Activated T-cell treated with anti-CD3 and anti-CD28 coated beads for 48 hours (primary cell): ENCODE measurements around the gene CD44.

Source experiments
- DNase-seq: peaks from one replicate; pipeline ENCODE4 v3.0.0-alpha.2; 2020; ENCODE audit warnings: low read depth

CD44 gene

GRCh38 chr11:35177370-35177769, 38.4 kb downstream of the CD44 start:
- DNase-seq, result no peak

GRCh38 chr11:35178067-35178805, 39.3 kb downstream of the CD44 start:
- DNase-seq, result no peak

DNA sequence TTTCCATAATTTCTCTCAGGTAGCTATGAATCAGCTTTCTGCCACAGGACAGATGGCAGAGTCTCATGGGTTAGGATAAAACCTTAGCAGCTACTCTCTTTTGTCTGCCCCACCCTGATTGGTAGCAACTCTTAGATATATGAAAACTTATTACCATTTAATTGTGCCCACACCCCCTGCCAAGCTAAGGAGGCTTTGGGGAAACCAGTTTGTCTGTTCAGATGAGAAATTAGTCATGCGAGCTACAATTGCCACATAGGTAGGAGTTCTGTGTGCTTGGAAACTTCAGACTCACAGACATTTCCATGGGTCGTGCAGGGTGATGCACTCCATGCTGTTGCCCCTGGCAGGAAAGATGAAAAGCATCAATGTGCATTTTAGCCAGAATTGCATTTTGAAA, 39.9 kb downstream of the CD44 start:
- DNase-seq, result no peak

GRCh38 chr11:35179466-35180135, 40.6 kb downstream of the CD44 start:
- no peak for DNase-seq

GRCh38 chr11:35180317-35181233, 41.6 kb downstream of the CD44 start:
- no peak for DNase-seq

DNA sequence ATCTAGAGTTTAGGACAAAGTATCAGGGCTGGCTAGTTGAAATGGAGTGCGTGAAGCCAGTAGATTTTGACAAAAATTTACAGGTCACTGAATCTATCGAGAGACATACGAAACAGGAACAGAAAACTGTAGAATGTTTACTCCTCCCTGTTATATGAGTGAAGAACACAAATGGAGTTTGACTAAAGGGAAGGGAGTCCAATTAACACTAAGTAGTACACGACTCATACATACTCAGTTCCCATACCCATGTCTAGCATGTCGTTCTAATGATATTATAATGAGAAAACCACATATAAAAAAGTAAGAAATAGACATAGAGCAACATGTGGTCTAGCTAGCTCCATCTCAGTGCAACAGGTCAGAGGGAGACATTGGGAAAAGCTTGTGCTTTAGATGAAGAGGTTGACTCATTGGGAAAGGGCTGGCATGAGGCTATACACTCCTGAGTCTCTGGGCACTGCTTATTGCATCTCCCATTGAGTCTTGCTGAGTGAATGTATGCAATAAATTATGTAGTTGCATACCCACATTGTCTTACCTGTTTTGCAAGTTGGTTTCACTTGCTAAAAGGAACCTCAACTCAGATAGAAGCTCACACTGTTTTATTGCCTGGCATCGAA, 43.5 kb downstream of the CD44 start:
- DNase-seq, result no peak

DNA sequence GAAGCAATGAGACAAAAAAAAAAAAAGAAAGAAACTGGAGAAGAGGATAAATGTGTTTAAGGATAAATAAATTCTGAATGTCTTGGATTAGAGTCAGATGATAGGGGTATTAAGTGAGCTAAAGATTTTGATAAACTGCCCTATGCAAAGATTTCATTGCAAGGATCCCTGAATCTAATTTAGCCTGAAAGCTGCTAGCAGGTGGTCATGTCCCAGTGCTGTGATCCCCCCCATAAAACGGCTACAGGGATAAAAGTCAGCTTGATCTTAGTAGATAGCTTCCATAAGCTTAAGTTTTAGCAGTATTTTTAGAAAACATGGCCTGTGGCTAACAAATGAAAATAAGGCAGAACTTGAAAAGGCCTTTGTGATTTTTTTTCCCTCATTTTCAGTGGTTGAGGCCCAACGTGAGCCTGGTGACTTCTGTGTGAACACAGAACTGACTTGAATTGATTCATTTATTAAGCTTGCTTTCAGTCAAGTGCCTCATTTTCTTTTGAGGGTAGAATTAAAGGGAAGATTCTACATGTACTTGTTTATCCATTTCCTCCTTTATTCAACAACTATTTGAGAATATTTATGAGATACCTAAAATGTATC, 44.5 kb downstream of the CD44 start:
- DNase-seq, result no peak

DNA sequence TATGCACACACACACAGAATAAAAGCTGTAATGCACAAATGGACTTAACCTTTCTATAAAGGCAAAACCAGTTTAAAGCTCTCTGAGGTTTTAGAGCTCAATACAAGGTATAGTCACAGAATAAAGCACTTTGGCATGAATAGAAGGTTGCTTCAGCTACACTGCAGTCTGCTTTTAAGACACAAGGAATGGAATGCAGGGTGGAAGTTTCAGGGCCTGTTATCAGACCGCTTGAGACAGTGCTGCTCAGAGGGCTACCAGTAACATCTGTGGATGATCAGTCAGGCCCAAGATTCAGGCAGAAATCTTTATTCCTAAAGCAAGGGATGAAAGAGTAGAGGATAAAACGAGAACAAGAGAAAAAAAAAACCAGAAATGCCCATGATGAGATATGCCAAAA, 46.7 kb downstream of the CD44 start:
- DNase-seq, result no peak

DNA sequence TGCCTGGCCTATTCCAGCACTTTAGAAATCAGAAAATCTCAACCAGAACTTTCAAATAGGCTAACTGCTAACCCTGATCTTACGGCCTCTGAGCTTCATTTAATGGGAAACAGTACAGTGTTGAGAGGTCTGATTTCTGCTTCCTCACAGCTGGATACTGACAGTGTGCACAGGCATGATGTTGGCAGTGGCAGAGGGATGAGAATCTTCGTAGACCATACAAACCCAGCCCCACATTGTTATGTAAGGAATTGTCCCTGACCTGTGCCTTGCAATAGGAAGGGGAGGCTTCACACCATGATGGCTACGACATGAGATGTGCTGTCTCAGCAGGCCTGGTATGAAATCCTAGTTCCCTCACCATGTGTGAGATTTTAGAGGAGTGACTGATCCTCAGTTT, 49.0 kb downstream of the CD44 start:
- no peak for DNase-seq

DNA sequence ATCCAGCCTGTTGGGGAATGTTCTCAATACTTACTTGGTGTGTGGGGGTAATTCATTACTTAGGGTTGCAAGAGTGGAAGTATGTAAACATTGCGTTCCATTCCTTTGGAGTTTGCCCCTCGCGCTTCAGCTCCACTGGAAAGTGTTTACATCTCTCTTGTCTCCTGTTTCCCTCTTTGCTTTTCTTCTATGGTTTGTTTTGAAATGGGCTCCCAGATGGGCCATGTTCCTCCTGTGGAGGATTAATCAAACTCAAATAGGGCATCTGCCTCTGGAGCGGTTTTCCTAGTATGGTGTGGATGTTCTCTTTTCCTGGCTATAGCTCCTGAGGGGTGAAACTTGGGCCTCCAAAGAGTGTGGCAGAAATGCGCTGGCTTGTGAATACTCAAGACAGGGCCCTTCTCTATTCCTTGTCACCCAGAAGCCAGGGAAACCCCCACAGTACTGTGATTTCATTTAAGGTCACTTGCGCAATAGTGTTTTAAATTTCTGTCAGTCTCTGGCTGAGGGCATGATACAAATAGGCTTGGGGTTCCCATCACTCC, 51.9 kb downstream of the CD44 start:
- no peak for DNase-seq

DNA sequence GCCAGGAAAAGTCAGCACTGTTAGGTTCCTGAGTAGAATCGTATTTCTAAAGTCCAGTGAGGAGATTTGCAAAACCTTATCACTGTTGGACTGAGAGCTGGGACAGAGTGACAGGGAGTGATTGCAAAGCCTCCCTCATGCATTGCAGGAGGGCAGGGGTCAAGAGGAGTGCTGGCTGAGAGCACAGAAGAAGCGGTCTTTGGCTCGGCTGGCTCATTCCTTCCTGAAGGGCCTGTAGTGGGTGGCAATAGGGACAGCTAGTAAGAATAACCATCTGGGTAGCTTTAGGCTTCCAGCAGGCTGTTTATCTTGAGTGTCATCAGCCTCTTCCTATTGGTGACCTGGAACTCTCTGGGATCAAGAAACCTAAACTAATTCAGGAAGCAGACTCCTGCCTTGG, 53.4 kb downstream of the CD44 start:
- DNase-seq, result no peak

DNA sequence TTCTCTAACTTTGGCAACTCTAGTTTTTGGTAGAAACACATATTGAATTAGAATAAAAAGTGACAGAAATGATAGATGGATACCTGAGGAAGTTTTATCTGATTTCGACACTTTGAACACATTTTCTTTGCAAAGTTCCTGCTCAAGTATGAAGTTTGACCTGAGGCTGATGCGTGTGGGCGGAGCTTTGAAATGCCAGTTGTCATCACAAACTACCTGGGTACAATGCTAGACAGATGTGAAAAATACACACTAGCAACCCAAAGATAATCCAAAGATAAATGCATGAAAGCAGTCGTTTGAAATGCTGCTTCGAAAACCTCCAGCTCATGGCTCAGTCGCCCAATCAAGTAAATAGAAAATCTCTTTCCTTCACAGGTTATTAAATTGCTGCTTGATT, 54.8 kb downstream of the CD44 start:
- no peak for DNase-seq

DNA sequence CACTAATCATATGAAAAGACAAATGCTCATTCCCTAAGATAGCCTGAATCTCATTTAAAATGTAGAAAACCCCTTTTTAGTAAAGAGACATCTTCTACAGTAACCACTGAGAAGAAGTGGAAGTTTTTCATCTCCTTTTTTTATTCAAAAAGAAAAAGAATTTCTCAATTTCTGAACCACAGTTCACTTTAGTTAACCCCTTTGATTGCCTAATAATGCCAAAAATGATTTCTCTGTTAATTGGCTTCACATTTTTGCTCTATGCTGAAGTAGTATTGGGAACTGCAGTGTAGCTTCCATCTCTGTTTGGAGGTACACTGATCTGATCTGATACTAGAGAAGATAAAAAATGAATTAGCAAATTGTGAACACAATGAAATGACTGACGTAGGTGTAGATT, 58.3 kb downstream of the CD44 start:
- no peak for DNase-seq

DNA sequence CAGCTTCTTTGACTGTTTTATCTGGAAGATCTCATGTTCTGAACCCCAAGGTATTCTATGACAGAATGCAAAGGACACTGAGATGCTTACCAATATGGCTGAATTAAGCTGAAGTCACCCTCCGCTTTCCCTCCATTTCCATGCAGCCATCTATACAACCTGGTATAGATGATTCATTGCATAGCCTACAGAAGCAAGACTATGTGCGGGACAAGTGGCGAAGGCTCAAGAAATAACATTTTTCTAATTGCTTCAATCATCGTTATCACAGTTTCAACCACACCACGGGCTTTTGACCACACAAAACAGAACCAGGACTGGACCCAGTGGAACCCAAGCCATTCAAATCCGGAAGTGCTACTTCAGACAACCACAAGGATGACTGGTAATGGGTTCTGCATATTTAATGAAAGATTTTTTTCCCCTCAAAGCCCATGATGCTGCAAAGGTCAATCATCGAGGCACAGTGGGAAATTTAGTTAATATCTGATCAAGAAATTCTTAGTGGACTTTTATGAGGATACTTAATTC, 61.9 kb downstream of the CD44 start:
- DNase-seq, result no peak

DNA sequence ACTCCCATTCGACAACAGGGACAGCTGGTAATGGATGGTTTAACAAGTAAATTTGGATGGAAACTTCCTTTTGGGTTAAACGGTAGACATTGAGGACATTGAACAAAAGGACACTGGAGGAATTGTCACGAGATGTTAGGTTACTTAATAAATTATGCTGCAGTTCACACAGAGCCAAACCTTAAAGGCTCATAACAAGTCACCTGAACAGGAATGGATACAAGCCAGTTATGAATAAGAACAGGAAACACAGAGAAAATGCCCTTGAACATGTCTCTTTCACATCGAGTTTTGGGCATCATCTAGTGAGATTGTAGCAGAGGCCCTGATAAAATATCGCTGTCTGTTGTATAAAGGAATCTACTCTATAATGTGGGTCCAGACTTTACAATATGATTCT, 65.6 kb downstream of the CD44 start:
- no peak for DNase-seq

DNA sequence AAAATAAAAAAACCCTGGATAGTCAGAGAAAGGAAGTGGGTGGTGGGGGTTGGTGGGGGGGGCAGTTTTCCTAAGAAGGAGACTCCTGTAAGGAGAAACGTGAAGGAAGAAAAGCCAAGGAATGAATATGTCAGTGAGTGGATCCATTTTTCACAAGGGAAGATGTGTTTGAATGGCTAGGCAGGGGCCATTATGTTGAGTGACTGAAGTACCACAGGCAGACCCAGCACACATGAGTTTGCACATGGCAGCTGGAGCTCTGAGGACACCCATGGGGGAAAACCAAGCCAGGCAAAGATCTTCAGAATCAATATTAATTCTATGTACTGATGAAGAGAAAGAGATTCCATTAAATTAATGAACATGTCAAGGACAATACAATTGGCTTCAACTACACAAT, 67.6 kb downstream of the CD44 start:
- no peak for DNase-seq

GRCh38 chr11:35207471-35208403, 68.8 kb downstream of the CD44 start:
- DNase-seq, result no peak

DNA sequence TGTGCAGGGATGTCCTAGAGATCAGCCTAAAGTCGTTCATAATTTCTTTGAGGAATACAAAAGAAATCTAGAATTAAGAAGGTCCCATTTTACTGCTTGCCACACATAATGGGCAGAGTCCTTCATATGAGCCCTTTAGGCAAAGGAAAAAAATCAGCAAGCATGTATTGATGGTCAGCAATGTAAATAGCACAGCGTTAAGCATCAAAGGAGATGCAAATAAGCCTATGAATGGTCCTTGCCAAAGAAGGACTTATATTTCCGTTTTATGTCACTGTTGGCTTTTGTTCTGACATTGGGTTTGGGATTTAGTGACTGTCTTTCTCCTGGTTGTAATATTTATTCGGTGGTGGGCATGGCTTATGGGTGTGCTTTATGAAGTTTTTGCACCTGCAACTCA, 69.8 kb downstream of the CD44 start:
- no peak for DNase-seq

DNA sequence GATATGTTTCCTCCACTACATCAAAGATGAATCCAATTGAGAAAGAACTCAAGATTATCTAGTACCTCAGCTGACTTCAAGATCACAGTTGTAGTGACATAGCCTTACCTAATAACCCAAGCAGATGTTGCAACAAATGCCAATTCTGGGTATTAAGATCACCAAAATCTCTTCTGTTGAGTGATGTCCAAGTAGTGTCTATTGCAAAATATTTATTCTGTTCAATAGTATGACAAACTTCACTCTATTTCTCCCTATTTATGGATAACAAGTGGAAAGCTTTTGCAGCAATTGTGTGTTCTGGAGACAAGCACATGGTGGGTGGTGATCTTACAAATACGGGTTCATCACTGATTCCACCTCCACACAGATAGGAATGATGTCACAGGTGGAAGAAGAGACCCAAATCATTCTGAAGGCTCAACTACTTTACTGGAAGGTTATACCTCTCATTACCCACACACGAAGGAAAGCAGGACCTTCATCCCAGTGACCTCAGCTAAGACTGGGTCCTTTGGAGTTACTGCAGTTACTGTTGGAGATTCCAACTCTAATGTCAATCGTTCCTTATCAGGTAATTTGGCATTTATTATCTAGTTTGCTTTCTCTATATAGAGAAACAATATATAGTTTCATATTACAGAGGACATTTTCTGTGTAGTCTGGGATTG, 72.0 kb downstream of the CD44 start:
- no peak for DNase-seq

GRCh38 chr11:35211952-35212351, 73.0 kb downstream of the CD44 start:
- no peak for DNase-seq
